ENCODE measurements around the gene CACNA2D3. TPM values are rescaled to one million over a fixed set of nuclear protein-coding genes. Genes with fewer than 3 reads are reported as not detected.

The CACNA2D3 gene
- total and polyA plus RNA-seq, 7 donors = 2.7 to 13.5 (median 9.0) TPM

DNA sequence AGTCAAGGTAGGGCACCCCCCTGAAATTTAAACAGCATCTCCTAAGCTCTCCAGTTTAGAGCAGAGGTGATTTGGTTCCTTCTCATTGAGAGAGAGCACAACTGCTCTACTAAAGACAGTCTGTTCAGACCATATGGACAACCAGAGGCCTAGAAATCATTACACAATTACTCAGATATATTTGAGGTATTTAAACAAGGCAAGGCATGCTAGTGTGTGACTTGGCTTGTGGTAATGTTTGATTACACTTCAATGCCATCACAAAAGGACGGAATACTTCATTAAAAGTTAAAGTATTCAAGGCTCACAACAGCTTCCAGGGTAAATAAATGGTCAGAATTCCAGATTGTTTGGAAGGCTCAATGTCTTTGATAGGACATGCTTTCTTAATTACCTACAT, 695.3 kb downstream of the CACNA2D3 start:
- no peaks in the 10 kb centered on the region for H3K27me3 ChIP-seq (ENCODE audit: insufficient read depth in 3 of 3, low read length in 2 of 3)
- TF ChIP-seq, protein P1, sequence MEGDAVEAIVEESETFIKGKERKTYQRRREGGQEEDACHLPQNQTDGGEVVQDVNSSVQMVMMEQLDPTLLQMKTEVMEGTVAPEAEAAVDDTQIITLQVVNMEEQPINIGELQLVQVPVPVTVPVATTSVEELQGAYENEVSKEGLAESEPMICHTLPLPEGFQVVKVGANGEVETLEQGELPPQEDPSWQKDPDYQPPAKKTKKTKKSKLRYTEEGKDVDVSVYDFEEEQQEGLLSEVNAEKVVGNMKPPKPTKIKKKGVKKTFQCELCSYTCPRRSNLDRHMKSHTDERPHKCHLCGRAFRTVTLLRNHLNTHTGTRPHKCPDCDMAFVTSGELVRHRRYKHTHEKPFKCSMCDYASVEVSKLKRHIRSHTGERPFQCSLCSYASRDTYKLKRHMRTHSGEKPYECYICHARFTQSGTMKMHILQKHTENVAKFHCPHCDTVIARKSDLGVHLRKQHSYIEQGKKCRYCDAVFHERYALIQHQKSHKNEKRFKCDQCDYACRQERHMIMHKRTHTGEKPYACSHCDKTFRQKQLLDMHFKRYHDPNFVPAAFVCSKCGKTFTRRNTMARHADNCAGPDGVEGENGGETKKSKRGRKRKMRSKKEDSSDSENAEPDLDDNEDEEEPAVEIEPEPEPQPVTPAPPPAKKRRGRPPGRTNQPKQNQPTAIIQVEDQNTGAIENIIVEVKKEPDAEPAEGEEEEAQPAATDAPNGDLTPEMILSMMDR (IDR thresholded peaks at IDR 0.05) = no peak
- DNase-seq (no peak), ATAC-seq (no peak)
- 77 to 91% (median 91%) methylated on average over 1 of the region's 1 CpG for whole genome bisulfite sequencing, 3 donors
- H3K4me1 ChIP-seq = no peaks in the 10 kb centered on the region
- H3K9me3 ChIP-seq = no peaks in the 10 kb centered on the region
- no peaks in the 10 kb centered on the region for H3K36me3 ChIP-seq (ENCODE audit: insufficient read depth in 1 of 2, low read depth in 1 of 2)
- no peak overlapping the region for H3K27ac ChIP-seq
- H3K4me3 ChIP-seq = no peak overlapping the region
- intact Hi-C loops (cut with DNase I) = no loop called here

DNA sequence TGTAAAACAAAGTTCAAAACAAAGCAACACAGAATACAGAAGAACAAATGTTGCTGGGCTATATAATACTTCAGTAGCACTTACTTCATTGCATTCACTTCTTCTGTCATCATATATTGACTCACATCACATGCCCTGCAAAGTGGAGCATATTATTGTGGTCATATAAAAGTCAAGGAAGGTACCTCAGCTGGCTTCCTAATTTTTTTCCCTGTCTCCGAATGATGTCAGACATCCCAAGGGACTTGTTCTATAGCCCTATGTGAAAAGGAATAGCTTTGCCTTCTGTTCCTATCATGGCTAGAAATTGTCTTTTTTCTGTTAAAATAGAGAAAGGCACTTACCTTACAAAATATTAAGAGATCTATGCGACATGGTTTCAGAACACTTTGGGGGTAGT, 696.1 kb downstream of the CACNA2D3 start:
- Histone ChIP-seq H3K4me1 (no peaks in the 10 kb centered on the region), H3K4me3 (no peak overlapping the region), H3K36me3 (ENCODE audit: insufficient read depth in 1 of 2, low read depth in 1 of 2) (no peaks in the 10 kb centered on the region), H3K27me3 (ENCODE audit: insufficient read depth in 3 of 3, low read length in 2 of 3) (no peaks in the 10 kb centered on the region), H3K9me3 (no peaks in the 10 kb centered on the region), H3K27ac (no peak overlapping the region)
- WGBS, 3 donors = 90 to 92% (median 91%) methylated on average over 2 of the region's 2 CpGs
- TF ChIP-seq, protein P1 (IDR thresholded peaks at IDR 0.05) = no peak
- no peak for ATAC-seq
- intact Hi-C loops (cut with DNase I) = no loop called here
- DNase-seq = no peak

DNA sequence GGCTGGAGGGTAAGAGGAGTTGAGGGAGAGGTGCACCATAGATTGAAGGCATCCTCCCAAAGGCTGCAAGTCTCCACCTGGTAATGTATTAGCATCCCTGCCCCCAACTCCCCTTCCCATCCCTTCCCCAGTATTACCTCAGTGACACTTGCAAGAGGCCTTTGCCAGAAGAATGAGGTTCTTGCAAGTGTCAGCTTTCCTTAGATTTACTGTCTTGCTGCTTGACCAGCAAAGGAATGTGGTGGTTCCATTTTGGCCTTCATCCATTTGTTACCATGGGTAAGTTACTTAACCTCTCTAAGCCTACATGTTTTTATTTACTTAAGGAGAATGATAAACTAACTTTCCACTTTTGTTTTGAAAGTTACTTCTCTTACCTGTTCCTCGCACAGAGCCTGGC, 696.6 kb downstream of the CACNA2D3 start:
- Histone ChIP-seq H3K27me3 (ENCODE audit: insufficient read depth in 3 of 3, low read length in 2 of 3) (no peaks in the 10 kb centered on the region), H3K4me3 (no peak overlapping the region), H3K36me3 (ENCODE audit: insufficient read depth in 1 of 2, low read depth in 1 of 2) (no peaks in the 10 kb centered on the region), H3K4me1 (no peaks in the 10 kb centered on the region), H3K9me3 (no peaks in the 10 kb centered on the region), H3K27ac (no peak overlapping the region)
- intact Hi-C loops (cut with DNase I) = no loop called here
- ATAC-seq (no peak), DNase-seq (no peak)
- TF ChIP-seq, protein P1 (IDR thresholded peaks at IDR 0.05) = no peak
- 97 to 100% (median 100%) methylated on average over 1 of the region's 1 CpG for WGBS, 3 donors

DNA sequence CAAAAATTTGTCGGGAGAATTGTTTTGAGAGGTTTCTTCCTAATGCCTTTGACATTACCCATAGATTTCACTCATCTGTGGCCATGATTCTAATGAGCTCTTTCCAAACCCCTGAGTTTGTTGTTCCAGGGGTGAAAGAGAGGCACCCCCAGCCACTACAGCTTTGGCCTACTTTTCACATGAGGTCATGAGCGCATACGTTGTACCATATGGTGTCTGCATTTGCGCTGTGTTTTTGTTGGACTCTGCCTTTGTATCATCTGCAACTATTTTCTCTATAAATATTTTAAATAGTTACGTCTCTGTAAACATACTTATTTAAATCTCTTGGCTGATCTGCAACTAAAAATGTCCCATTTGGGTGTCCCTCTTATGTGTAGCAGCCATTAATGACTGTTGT, 697.6 kb downstream of the CACNA2D3 start:
- TF ChIP-seq, protein P1 (IDR thresholded peaks at IDR 0.05) = no peak
- Histone ChIP-seq H3K36me3 (ENCODE audit: insufficient read depth in 1 of 2, low read depth in 1 of 2) (no peaks in the 10 kb centered on the region), H3K9me3 (no peaks in the 10 kb centered on the region), H3K27me3 (ENCODE audit: insufficient read depth in 3 of 3, low read length in 2 of 3) (no peaks in the 10 kb centered on the region), H3K4me1 (no peaks in the 10 kb centered on the region), H3K27ac (no peak overlapping the region), H3K4me3 (no peak overlapping the region)
- intact Hi-C loops (cut with DNase I) = loop anchor here in 1 of 2 donors (10.0 kb wide), 1 partner anchor 305 kb away; no protein-coding TSS in a partner anchor
- no peak for ATAC-seq
- DNase-seq = no peak
- WGBS, 3 donors = 88 to 92% (median 90%) methylated on average over 5 of the region's 5 CpGs

DNA sequence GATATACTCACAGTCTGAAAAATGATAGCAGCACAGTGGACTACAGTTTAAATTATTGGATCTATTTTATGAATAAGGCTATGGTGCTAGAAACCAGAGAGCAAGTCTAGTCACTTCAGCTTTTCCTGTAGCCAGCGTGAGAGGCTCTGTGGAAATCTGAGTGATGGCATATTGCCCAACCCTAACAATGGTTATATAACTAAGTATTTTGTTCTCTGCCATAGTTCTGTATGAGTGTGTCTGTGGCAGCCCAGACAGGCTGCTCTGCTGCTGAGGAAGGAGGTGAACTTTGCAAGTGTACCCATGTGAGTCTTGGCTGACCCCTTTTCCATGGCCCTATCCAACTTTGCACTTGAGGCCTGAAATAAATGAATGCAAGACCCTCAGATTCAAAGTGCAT, 699.9 kb downstream of the CACNA2D3 start:
- DNase-seq = no peak
- no peak overlapping the region for H3K27ac ChIP-seq
- intact Hi-C loops (cut with DNase I) = loop anchor here in 1 of 2 donors (10.0 kb wide), 1 partner anchor 307 kb away; no protein-coding TSS in a partner anchor
- TF ChIP-seq, protein P1 (IDR thresholded peaks at IDR 0.05) = no peak
- no peaks in the 10 kb centered on the region for H3K27me3 ChIP-seq (ENCODE audit: insufficient read depth in 3 of 3, low read length in 2 of 3)
- WGBS, 3 donors = 3 to 13% (median 7%) methylated on average over 1 of the region's 1 CpG
- H3K4me3 ChIP-seq = no peak overlapping the region
- peak; percentile 64 to 82 (median 68) for ATAC-seq
- no peaks in the 10 kb centered on the region for H3K36me3 ChIP-seq (ENCODE audit: insufficient read depth in 1 of 2, low read depth in 1 of 2)
- no peaks in the 10 kb centered on the region for H3K9me3 ChIP-seq
- no peaks in the 10 kb centered on the region for H3K4me1 ChIP-seq

Data from psoas muscle (tissue), 8 donors.